ENCODE data around the gene REXO5. TPM values are rescaled to one million over a fixed set of nuclear protein-coding genes. Genes with fewer than 3 reads are reported as not detected.
A peak's percentile ranks its signal among the peaks of the same experiment; 100 is the strongest.
"Not testable (repeated sequence)": the region's sequence is repeated elsewhere in the genome, so short reads cannot be mapped to it uniquely, and the experiment has no call there.

The REXO5 gene, protein sequence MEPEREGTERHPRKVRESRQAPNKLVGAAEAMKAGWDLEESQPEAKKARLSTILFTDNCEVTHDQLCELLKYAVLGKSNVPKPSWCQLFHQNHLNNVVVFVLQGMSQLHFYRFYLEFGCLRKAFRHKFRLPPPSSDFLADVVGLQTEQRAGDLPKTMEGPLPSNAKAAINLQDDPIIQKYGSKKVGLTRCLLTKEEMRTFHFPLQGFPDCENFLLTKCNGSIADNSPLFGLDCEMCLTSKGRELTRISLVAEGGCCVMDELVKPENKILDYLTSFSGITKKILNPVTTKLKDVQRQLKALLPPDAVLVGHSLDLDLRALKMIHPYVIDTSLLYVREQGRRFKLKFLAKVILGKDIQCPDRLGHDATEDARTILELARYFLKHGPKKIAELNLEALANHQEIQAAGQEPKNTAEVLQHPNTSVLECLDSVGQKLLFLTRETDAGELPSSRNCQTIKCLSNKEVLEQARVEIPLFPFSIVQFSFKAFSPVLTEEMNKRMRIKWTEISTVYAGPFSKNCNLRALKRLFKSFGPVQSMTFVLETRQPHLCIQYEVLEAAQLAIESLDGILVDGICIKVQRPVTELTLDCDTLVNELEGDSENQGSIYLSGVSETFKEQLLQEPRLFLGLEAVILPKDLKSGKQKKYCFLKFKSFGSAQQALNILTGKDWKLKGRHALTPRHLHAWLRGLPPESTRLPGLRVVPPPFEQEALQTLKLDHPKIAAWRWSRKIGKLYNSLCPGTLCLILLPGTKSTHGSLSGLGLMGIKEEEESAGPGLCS
- total RNA-seq, result 10 to 100 TPM in 1 of 2 donors, 1 to 10 TPM in 1; 8.3 to 15.8 TPM

DNA sequence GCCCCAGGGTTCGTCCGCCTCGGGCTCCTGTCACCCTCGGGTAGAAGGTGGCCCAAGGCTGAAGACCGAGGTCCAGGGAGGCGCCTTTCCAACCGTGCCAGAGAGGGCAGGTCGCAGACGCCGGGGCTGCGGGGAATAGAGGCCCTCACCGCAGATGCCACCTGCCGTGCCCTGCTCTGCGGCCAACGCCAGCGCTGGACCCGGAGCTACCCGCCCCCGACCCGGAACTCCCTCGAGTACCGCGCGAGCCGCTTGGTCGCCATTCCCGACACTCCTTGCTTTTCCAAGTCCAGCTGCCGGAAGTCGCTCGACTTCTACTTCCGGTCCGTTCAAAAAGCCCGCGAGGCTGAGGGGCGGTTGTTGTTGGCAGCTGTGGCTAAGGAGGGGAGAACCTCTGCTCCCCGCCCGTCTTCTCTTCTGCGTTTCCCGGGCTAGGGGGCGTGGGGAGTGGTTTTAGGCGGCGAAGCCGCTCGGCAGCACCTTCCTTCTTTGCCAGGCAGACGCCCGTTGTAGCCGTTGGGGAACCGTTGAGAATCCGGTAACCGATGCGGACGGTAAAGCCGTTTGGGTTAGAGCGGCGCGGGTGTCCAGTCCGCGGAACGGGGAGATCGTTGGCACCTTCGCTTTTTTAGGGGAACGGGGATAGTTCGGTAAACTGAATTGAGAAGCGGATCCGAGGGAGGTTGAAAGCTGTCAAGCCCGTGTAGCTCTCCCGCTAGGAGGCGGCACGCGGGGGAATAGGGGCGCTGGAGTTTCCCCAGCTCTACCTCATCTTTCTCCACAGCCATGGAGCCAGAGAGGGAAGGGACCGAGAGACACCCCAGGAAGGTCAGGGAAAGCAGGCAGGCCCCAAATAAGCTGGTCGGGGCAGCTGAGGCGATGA is at the start of gene REXO5, which contains the start of gene ERI2:
REXO5 (plus strand) TSS at position 360 of the 883 bp plus-strand sequence; CDS start at position 787, 427 bp downstream.
ERI2 (minus strand) TSS at position 305 of the 883 bp plus-strand sequence; CDS start at position 263, 42 bp downstream.
- ATAC-seq, result peak; percentile 91 to 92
- DNase-seq (ENCODE audit: low spot score), result peak; percentile 87
- Mint-ChIP-seq H3K9me3 (no peaks in the 10 kb centered on the region), H3K27me3 (no peaks in the 10 kb centered on the region), H3K4me1 (ENCODE audit: low read depth in 2 of 2) (peaks cover 23 to 27% of the 10 kb centered on the region in 2 donors), H3K36me3 (no peaks in the 10 kb centered on the region), H3K4me3 (peak within 1 kb of the TSS; percentile 99), H3K27ac (peak within 1 kb of the TSS; percentile 99 to 100)

- ATAC-seq (no peak), DNase-seq (ENCODE audit: low spot score) (no peak)
- H3K27ac Mint-ChIP-seq, result no peak overlapping the region
- H3K36me3 Mint-ChIP-seq, result no peaks in the 10 kb centered on the region
- peaks cover 2% of the 10 kb centered on the region for H3K9me3 Mint-ChIP-seq
- peaks cover 9 to 12% of the 10 kb centered on the region in 2 donors for H3K4me1 Mint-ChIP-seq (ENCODE audit: low read depth in 2 of 2)
- no peak overlapping the region for H3K4me3 Mint-ChIP-seq
- no peaks in the 10 kb centered on the region for H3K27me3 Mint-ChIP-seq
Observed at GRCh38 chr16:20760346-20760745, 46.0 kb upstream of the REXO5 start.

DNA sequence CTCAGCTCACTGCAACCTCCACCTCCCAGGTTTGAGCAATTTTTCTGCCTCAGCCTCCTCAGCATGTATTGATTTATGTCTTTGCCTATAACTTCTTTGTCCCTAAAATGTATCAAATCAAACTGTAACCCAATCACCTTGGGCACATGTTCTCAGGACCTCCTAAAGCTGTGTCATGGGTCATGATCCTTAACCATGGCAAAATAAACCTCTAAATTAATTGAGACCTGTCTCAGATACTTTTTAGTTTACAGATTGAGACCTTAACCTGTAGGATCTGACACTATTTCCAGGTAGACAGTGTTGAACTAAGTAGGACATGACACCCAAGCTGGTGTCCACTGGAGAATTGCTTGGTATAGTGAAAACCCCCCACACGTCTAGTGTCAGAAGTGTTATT is 45.2 kb upstream of the REXO5 start:
- H3K27me3 Mint-ChIP-seq, result no peaks in the 10 kb centered on the region
- H3K4me3 Mint-ChIP-seq, result no peak overlapping the region
- peaks cover 9 to 12% of the 10 kb centered on the region in 2 donors for H3K4me1 Mint-ChIP-seq (ENCODE audit: low read depth in 2 of 2)
- H3K27ac Mint-ChIP-seq, result no peak overlapping the region
- ATAC-seq (no peak), DNase-seq (ENCODE audit: low spot score) (no peak)
- H3K9me3 Mint-ChIP-seq, result peaks cover 2% of the 10 kb centered on the region
- H3K36me3 Mint-ChIP-seq, result no peaks in the 10 kb centered on the region

DNA sequence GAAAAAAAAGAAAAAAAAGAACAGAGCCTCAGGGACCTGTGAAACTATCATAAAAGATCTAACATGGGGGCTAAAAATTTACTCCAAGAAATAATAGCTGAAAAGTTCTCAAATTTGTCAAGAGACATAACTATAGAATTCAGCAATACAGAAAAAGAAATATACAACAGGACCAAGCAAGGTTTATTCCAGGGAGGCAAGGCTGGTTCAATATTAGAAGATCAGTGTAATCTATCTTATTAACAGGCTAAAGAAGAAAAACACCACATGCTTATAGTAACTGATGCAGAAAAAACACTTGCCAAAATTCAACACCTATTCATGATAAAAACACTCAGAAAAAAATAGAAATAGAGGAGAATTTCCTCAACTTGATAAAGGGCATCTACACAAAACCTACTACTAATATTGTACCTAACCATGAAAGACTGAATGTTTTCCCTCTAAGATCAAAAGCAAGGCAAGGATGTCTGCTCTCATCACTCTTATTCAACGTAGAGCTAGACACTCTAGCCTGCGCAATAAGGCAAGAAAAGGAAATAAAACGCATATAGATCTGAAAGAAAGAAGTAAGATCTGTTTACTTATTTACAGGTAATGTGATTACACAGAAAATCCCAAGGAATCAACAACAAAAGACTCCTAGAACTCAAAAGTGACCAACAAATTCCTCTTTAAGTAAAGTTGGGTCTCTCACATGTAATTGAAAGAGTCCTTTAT is 43.8 kb upstream of the REXO5 start:
- DNase-seq (ENCODE audit: low spot score), result no peak
- ATAC-seq, result no peak
- H3K27me3 Mint-ChIP-seq, result no peaks in the 10 kb centered on the region
- H3K9me3 Mint-ChIP-seq, result peaks cover 2% of the 10 kb centered on the region
- peak overlapping the region; percentile 75 to 91 for H3K27ac Mint-ChIP-seq
- H3K4me3 Mint-ChIP-seq, result peak overlapping the region; percentile 89
- peaks cover 9 to 12% of the 10 kb centered on the region in 2 donors for H3K4me1 Mint-ChIP-seq (ENCODE audit: low read depth in 2 of 2)
- no peaks in the 10 kb centered on the region for H3K36me3 Mint-ChIP-seq

DNA sequence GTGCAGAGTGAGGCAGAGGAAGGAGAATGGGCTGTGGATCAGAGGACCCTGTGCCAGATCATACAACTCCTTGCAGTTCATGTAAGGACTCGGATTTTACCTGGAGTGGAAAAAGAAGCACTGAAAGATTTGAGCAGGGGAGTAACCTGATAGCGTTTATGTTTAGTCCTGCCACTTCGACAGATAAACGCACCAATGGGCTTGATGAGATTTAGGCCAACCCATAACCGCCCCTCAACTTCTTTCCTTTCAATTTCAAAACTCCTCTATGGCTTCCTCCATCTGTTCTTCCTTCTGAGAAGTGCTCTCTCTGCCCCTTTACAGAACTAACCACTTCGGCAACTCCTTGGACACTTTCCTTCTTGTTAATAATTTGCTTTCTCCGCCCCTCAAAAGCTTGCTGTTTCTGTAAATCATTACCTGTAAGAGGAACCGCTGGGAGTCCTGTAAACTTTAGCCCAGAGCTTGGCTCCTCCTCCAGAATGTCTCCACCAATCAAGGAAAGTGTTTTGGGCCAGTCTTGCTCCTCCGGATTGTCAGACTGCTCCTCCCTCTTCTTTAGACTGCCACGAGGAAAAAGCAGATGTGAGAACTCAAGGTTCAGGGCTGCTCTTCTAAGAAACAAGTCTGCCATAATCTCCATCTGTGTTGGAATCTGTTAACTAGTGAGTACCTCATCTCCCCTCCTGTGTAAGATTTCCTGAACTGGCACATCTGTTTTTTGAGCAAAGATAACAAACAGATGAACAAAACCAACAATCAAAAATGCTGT is 42.7 kb upstream of the REXO5 start, which contains the start of gene ACSM3:
ACSM3 (plus strand) TSS at position 554 of the 772 bp plus-strand sequence. CDS start 6,021 bp downstream, outside the sequence.
- Mint-ChIP-seq H3K4me1 (ENCODE audit: low read depth in 2 of 2) (peaks cover 9 to 12% of the 10 kb centered on the region in 2 donors), H3K27me3 (no peaks in the 10 kb centered on the region), H3K36me3 (no peaks in the 10 kb centered on the region), H3K9me3 (peaks cover 2% of the 10 kb centered on the region), H3K27ac (peak within 1 kb of the TSS; percentile 75 to 91), H3K4me3 (peak within 1 kb of the TSS; percentile 89)
- peak; percentile 97 to 99 for ATAC-seq
- DNase-seq (ENCODE audit: low spot score), result peak; percentile 82

GRCh38 chr16:20764448-20764847 is 41.9 kb upstream of the REXO5 start:
- Mint-ChIP-seq H3K4me1 (ENCODE audit: low read depth in 2 of 2) (peaks cover 9 to 12% of the 10 kb centered on the region in 2 donors), H3K27ac (peak overlapping the region in 1 of 2 donors; percentile 91)

DNA sequence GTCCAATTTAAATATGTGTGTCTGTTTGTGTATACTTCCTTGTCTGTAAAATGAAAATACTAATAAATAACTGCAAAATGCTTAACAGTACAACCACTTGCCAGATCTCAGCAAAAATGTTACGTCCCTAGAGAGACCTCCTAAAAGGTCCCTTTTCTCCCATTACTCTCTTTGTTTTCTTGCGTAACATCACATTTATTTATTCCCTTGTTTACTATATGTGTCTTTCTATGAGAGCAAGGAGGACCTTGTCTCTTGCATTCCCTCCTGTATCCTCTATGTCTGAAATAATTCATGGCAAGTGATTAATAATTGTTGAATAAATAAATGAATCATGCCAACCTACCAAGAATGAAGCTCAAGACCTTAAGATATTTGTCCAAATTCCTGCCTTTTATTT is 40.6 kb upstream of the REXO5 start:
- H3K27me3 Mint-ChIP-seq, result no peaks in the 10 kb centered on the region
- DNase-seq (ENCODE audit: low spot score) (no peak), ATAC-seq (no peak)
- no peaks in the 10 kb centered on the region for H3K9me3 Mint-ChIP-seq
- H3K4me3 Mint-ChIP-seq, result no peak overlapping the region
- H3K36me3 Mint-ChIP-seq, result no peaks in the 10 kb centered on the region
- H3K4me1 Mint-ChIP-seq (ENCODE audit: low read depth in 2 of 2), result peaks cover 9 to 12% of the 10 kb centered on the region in 2 donors
- H3K27ac Mint-ChIP-seq, result no peak overlapping the region

More at GRCh38 chr16:20764448-20764847, 41.9 kb upstream of the REXO5 start:
- H3K4me3 Mint-ChIP-seq; H3K27me3 Mint-ChIP-seq; DNase-seq (ENCODE audit: low spot score); H3K9me3 Mint-ChIP-seq; ATAC-seq; H3K36me3 Mint-ChIP-seq: not testable (repeated sequence)

DNA sequence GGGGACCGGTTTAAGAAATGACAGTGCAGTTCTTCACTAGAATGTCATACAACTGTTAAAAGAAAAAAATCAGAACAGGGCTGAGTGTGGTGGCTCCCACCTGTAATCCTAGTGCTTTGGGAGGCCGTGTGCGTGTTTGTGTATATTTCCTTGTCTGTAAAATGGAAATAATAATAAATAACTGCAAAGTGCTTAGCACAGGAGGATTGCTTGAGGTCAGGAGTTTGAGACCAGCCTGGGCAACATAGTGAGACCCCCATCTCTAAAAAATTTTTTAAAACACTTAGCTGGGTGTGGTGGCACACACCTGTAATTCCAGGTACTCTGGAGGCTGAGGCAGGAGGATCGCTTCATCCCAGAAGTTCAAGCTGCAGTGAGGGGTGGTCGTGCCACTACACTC is 40.0 kb upstream of the REXO5 start:
- ATAC-seq (no peak), DNase-seq (ENCODE audit: low spot score) (no peak)
- Mint-ChIP-seq H3K4me1 (ENCODE audit: low read depth in 2 of 2) (peaks cover 9 to 12% of the 10 kb centered on the region in 2 donors), H3K27me3 (no peaks in the 10 kb centered on the region), H3K36me3 (no peaks in the 10 kb centered on the region), H3K9me3 (no peaks in the 10 kb centered on the region), H3K27ac (no peak overlapping the region), H3K4me3 (no peak overlapping the region)

GRCh38 chr16:20767577-20767976 is 38.8 kb upstream of the REXO5 start:
- no peak for DNase-seq (ENCODE audit: low spot score)
- no peak for ATAC-seq
- Mint-ChIP-seq H3K27me3 (no peaks in the 10 kb centered on the region), H3K9me3 (no peaks in the 10 kb centered on the region), H3K4me3 (no peak overlapping the region), H3K4me1 (ENCODE audit: low read depth in 2 of 2) (peaks cover 9% of the 10 kb centered on the region in 2 donors), H3K36me3 (no peaks in the 10 kb centered on the region), H3K27ac (no peak overlapping the region)

- Mint-ChIP-seq H3K36me3 (no peaks in the 10 kb centered on the region), H3K9me3 (no peaks in the 10 kb centered on the region), H3K27ac (no peak overlapping the region), H3K4me1 (ENCODE audit: low read depth in 2 of 2) (peaks cover 3 to 7% of the 10 kb centered on the region in 2 donors), H3K4me3 (no peak overlapping the region), H3K27me3 (no peaks in the 10 kb centered on the region)
- ATAC-seq (no peak), DNase-seq (ENCODE audit: low spot score) (no peak)
Observed at GRCh38 chr16:20768121-20768520, 38.2 kb upstream of the REXO5 start.

DNA sequence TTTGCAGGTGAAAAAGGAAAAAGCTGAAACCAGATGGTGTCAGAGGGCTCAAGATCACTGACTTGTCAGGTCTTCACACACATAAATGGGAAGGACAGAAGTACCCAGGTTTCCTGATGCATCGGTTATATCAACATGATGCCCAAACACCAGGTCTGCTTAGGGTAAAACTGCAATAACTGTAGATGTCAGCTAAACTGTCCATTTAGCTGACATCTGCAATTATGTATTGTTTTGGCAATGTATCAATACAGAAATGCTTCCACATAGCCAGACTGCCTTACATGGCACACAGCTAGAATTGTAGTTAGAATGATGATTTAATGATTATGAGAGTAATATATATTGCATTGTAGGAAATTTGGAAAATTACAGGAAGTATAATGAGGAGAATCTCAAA is 37.5 kb upstream of the REXO5 start:
- ATAC-seq, result no peak
- no peaks in the 10 kb centered on the region for H3K27me3 Mint-ChIP-seq
- peaks cover 0 to 3% of the 10 kb centered on the region in 2 donors for H3K4me1 Mint-ChIP-seq (ENCODE audit: low read depth in 2 of 2)
- no peaks in the 10 kb centered on the region for H3K36me3 Mint-ChIP-seq
- DNase-seq (ENCODE audit: low spot score), result no peak
- no peaks in the 10 kb centered on the region for H3K9me3 Mint-ChIP-seq
- no peak overlapping the region for H3K27ac Mint-ChIP-seq
- H3K4me3 Mint-ChIP-seq, result no peak overlapping the region

DNA sequence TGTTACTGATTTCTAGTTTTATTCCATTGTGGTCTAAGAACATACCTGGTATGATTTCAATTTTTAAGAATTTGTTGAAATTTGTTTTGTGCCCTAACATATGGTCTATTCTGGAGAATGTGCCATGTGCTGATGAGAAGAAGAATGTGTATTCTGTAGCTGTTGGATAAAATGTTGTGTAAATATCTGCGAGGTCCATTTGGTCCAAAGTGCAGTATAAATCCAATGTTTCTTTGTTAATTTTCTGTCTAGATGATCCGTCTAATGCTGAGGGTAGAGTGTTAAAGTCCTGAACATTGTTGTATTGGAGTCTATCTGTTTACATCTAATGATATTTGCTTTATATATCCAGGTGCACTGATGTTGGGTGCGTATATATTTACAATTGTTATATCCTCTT is 32.6 kb upstream of the REXO5 start:
- Mint-ChIP-seq H3K4me1 (ENCODE audit: low read depth in 2 of 2) (no peaks in the 10 kb centered on the region), H3K36me3 (no peaks in the 10 kb centered on the region), H3K27ac (no peak overlapping the region), H3K4me3 (no peak overlapping the region), H3K27me3 (no peaks in the 10 kb centered on the region), H3K9me3 (no peaks in the 10 kb centered on the region)
- no peak for DNase-seq (ENCODE audit: low spot score)
- ATAC-seq, result no peak
